ENCODE data around the gene MOCOS. TPM values are rescaled to one million over a fixed set of nuclear protein-coding genes. Genes with fewer than 3 reads are reported as not detected.
A peak's percentile ranks its signal among the peaks of the same experiment; 100 is the strongest.

MOCOS gene
- total RNA-seq, 1 donor from 2014 or later: 15.3 TPM

- TF ChIP-seq CTCF (IDR thresholded peaks at IDR 0.05; ENCODE audit: insufficient read depth, low read length, poor library complexity, severe bottlenecking): no peak
- no peak for DNase-seq (ENCODE audit: low read depth)
- Histone ChIP-seq H3K36me3 (ENCODE audit: control insufficient read depth, insufficient read depth, low read length) (no peaks in the 10 kb centered on the region), H3K27me3 (ENCODE audit: control insufficient read depth, insufficient read depth, low read length) (no peaks in the 10 kb centered on the region), H3K4me3 (ENCODE audit: low read depth, low read length) (no peak overlapping the region)
These were observed 96.2 kb downstream of the MOCOS start for GRCh38 chr18:36283448-36283847.

DNA sequence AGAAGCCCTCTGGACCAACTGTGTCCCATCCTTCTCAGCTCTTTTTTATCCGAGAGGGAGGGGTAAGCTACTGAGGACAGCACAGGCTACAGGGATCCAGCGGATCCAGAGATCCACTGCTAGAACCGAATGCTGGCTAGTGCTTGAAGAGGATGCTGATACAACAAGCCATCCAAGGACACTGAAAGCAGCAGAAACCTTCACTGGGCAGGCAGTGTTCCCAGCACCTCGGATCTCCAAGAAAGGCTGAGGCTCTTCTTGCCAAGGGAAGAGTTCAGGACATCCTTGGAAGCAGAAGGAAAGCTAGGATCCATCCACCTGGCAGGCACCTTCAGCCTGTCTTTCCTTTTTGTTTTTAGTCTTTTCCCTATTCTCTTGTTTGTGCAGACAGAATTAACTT lies 97.0 kb downstream of the MOCOS start:
- H3K27me3 ChIP-seq (ENCODE audit: control insufficient read depth, insufficient read depth, low read length): no peaks in the 10 kb centered on the region
- DNase-seq (ENCODE audit: low read depth): no peak
- H3K4me3 ChIP-seq (ENCODE audit: low read depth, low read length): no peak overlapping the region
- TF ChIP-seq CTCF (IDR thresholded peaks at IDR 0.05; ENCODE audit: insufficient read depth, low read length, poor library complexity, severe bottlenecking): no peak
- no peaks in the 10 kb centered on the region for H3K36me3 ChIP-seq (ENCODE audit: control insufficient read depth, insufficient read depth, low read length)

GRCh38 chr18:36284671-36285295 lies 97.5 kb downstream of the MOCOS start:
- H3K36me3 ChIP-seq (ENCODE audit: control insufficient read depth, insufficient read depth, low read length): no peaks in the 10 kb centered on the region
- H3K4me3 ChIP-seq (ENCODE audit: low read depth, low read length): no peak overlapping the region
- no peak for DNase-seq (ENCODE audit: low read depth)
- H3K27me3 ChIP-seq (ENCODE audit: control insufficient read depth, insufficient read depth, low read length): no peaks in the 10 kb centered on the region
- TF ChIP-seq CTCF (IDR thresholded peaks at IDR 0.05; ENCODE audit: insufficient read depth, low read length, poor library complexity, severe bottlenecking): peak; percentile 80

- Histone ChIP-seq H3K4me3 (ENCODE audit: low read depth, low read length) (no peak overlapping the region), H3K27me3 (ENCODE audit: control insufficient read depth, insufficient read depth, low read length) (no peaks in the 10 kb centered on the region), H3K36me3 (ENCODE audit: control insufficient read depth, insufficient read depth, low read length) (no peaks in the 10 kb centered on the region)
- no peak for TF ChIP-seq CTCF (IDR thresholded peaks at IDR 0.05; ENCODE audit: insufficient read depth, low read length, poor library complexity, severe bottlenecking)
- DNase-seq (ENCODE audit: low read depth): no peak
These were observed 100.4 kb downstream of the MOCOS start for GRCh38 chr18:36287653-36288052.

- Histone ChIP-seq H3K27me3 (ENCODE audit: control insufficient read depth, insufficient read depth, low read length) (no peaks in the 10 kb centered on the region), H3K4me3 (ENCODE audit: low read depth, low read length) (no peak overlapping the region), H3K36me3 (ENCODE audit: control insufficient read depth, insufficient read depth, low read length) (no peaks in the 10 kb centered on the region)
- no peak for DNase-seq (ENCODE audit: low read depth)
- no peak for TF ChIP-seq CTCF (IDR thresholded peaks at IDR 0.05; ENCODE audit: insufficient read depth, low read length, poor library complexity, severe bottlenecking)
These were observed 101.4 kb downstream of the MOCOS start for GRCh38 chr18:36288689-36289088.

DNA sequence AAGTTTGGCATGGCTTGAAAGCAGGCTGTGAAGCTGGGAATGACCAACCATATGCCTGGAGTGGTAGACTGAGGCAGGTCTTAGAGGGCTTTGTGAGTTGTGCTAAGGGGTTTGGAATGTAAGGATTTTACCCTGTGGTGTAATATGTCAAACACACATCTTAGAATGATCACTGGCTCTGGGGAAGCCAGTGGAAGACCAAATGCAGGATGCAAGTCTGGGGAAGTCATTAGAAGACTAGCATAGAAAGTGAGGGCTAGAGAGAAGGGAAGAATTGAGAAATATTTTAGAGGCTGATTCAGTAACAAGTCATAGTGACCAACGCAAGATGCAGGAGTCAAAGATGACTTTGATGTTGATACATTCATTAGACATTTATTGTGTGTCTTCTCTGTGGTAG lies 106.7 kb downstream of the MOCOS start:
- Histone ChIP-seq H3K4me3 (ENCODE audit: low read depth, low read length) (no peak overlapping the region), H3K27me3 (ENCODE audit: control insufficient read depth, insufficient read depth, low read length) (no peaks in the 10 kb centered on the region), H3K36me3 (ENCODE audit: control insufficient read depth, insufficient read depth, low read length) (no peaks in the 10 kb centered on the region)
- TF ChIP-seq CTCF (IDR thresholded peaks at IDR 0.05; ENCODE audit: insufficient read depth, low read length, poor library complexity, severe bottlenecking): no peak
- DNase-seq (ENCODE audit: low read depth): no peak
